GM23338 (cell line): ENCODE measurements around the gene KLHL33. TPM values are rescaled to one million over a fixed set of nuclear protein-coding genes. Genes with fewer than 3 reads are reported as not detected.

Experiments
- ATAC-seq: fragments of 200-7000 bp; cut with Tn5 transposase; 3 replicates; pipeline ENCODE4 v1.9.1; 2020
- DNase-seq: peaks from one replicate; pipeline ENCODE4 v3.0.0-alpha.2; 2015; ENCODE audit warnings: low spot score
- H2AFZ ChIP-seq: fragments of 200-600 bp; sonication (generic); 2 replicates; pipeline ENCODE4 v1.8.0; 2016; ENCODE audit warnings: antibody characterized with exemption, mild to moderate bottlenecking, moderate library complexity
- H3F3A ChIP-seq: fragments of 200-600 bp; sonication (generic); replicated peaks from 2 replicates; pipeline ENCODE4 v1.8.0; 2017; ENCODE audit warnings: antibody characterized with exemption, mixed run types, low read depth
- H3K27ac ChIP-seq: fragments of 200-600 bp; sonication (generic); 2 replicates; pipeline ENCODE4 v1.6.1; 2016; ENCODE audit warnings: low read depth
- H3K27me3 ChIP-seq: fragments of 200-600 bp; sonication (generic); 2 replicates; pipeline ENCODE4 v1.8.0; 2016; ENCODE audit warnings: mild to moderate bottlenecking, mixed run types, moderate library complexity; ENCODE audit not compliant: insufficient read depth
- H3K36me3 ChIP-seq: fragments of 200-600 bp; sonication (generic); 2 replicates; pipeline ENCODE4 v1.8.0; 2016; ENCODE audit warnings: mild to moderate bottlenecking; ENCODE audit not compliant: insufficient read depth
- H3K4me1 ChIP-seq: fragments of 200-600 bp; sonication (generic); 2 replicates; pipeline ENCODE4 v1.8.0; 2016; ENCODE audit warnings: mild to moderate bottlenecking, moderate library complexity; ENCODE audit not compliant: insufficient read depth
- H3K4me2 ChIP-seq: fragments of 200-600 bp; sonication (generic); 2 replicates; pipeline ENCODE4 v1.7.1; 2017; ENCODE audit warnings: mixed run types
- H3K4me3 ChIP-seq: fragments of 200-600 bp; sonication (generic); 2 replicates; pipeline ENCODE4 v1.6.1; 2016; ENCODE audit warnings: mixed run types
- H3K79me2 ChIP-seq: fragments of 200-600 bp; sonication (generic); replicated peaks from 2 replicates; pipeline ENCODE4 v1.8.0; 2017; ENCODE audit warnings: mild to moderate bottlenecking; ENCODE audit not compliant: insufficient read depth
- H3K9me2 ChIP-seq: fragments of 200-600 bp; sonication (generic); 2 replicates; pipeline ENCODE4 v1.8.0; 2017; ENCODE audit not compliant: insufficient read depth
- H4K20me1 ChIP-seq: fragments of 200-600 bp; sonication (generic); replicated peaks from 2 replicates; pipeline ENCODE4 v1.8.0; 2017; ENCODE audit warnings: mild to moderate bottlenecking; ENCODE audit not compliant: insufficient read depth
- H3K27ac Mint-ChIP-seq: 2 replicates; pipeline ENCODE4 v1.8.0; 2020; ENCODE audit warnings: inconsistent platforms, mild to moderate bottlenecking, moderate library complexity, mixed read lengths
- H3K27me3 Mint-ChIP-seq: 3 replicates; pipeline ENCODE4 v1.8.0; 2022; ENCODE audit warnings: low read depth, mild to moderate bottlenecking, moderate library complexity, mixed read lengths, inconsistent platforms; ENCODE audit not compliant: insufficient read depth, poor library complexity
- H3K36me3 Mint-ChIP-seq: 3 replicates; pipeline ENCODE4 v1.8.0; 2021; ENCODE audit warnings: low read depth, mild to moderate bottlenecking, inconsistent platforms, moderate library complexity, mixed read lengths
- H3K4me1 Mint-ChIP-seq: 3 replicates; pipeline ENCODE4 v1.8.0; 2020; ENCODE audit warnings: mild to moderate bottlenecking, inconsistent platforms, mixed read lengths
- H3K4me3 Mint-ChIP-seq: 3 replicates; pipeline ENCODE4 v1.8.0; 2021; ENCODE audit warnings: moderate library complexity, mild to moderate bottlenecking, inconsistent platforms, mixed read lengths
- H3K9me3 Mint-ChIP-seq: 3 replicates; pipeline ENCODE4 v1.8.0; 2020; ENCODE audit warnings: moderate library complexity, mild to moderate bottlenecking, inconsistent platforms, mixed read lengths
- CREB1 ChIP-seq: fragments of 250-450 bp; sonication (Bioruptor Pico); IDR thresholded peaks from 2 replicates; pipeline ENCODE4 v1.5.0; 2020; ENCODE audit warnings: low read depth, mild to moderate bottlenecking, moderate library complexity
- CTCF ChIP-seq, 2 experiments: fragments of 200-600 bp in 1 of 2; sonication (generic) in 1 of 2; conservative IDR thresholded peaks; 2 replicates each; pipeline versions ENCODE4 v1.5.1 to v1.6.1; 2016 to 2017; ENCODE audit warnings: antibody characterized with exemption in 2 of 2, low read depth in 2 of 2, mild to moderate bottlenecking in 2 of 2, moderate library complexity in 1 of 2
- EZH2 ChIP-seq: fragments of 200-600 bp; sonication (generic); IDR thresholded peaks from one replicate; pipeline ENCODE4 v1.8.0; 2017; ENCODE audit warnings: antibody characterized with exemption, mild to moderate bottlenecking, low read depth; ENCODE audit not compliant: unreplicated experiment
- EZH2phosphoT487 ChIP-seq: fragments of 200-600 bp; sonication (generic); IDR thresholded peaks from one replicate; pipeline ENCODE4 v1.8.1; 2018; ENCODE audit warnings: antibody characterized with exemption; ENCODE audit not compliant: unreplicated experiment
- JUNB ChIP-seq: IDR thresholded peaks from one replicate; pipeline ENCODE4 v1.6.1; 2016; ENCODE audit warnings: antibody characterized with exemption; ENCODE audit not compliant: unreplicated experiment
- NANOG ChIP-seq: IDR thresholded peaks from 2 replicates; pipeline ENCODE4 v1.6.1; 2016; ENCODE audit warnings: antibody characterized with exemption, borderline replicate concordance
- POLR2AphosphoS5 ChIP-seq: IDR thresholded peaks from 2 replicates; pipeline ENCODE4 v1.6.1; 2016; ENCODE audit warnings: antibody characterized with exemption, low read depth
- REST ChIP-seq: IDR thresholded peaks from one replicate; pipeline ENCODE4 v1.6.1; 2018; ENCODE audit warnings: antibody characterized with exemption; ENCODE audit not compliant: unreplicated experiment
- STAT1 ChIP-seq: IDR thresholded peaks from one replicate; pipeline ENCODE4 v1.6.1; 2016; ENCODE audit warnings: antibody characterized with exemption; ENCODE audit not compliant: unreplicated experiment
- ZNF114 ChIP-seq: fragments of 250-450 bp; sonication (Bioruptor Pico); IDR thresholded peaks from 2 replicates; pipeline ENCODE4 v1.5.0; 2020; ENCODE audit warnings: mild to moderate bottlenecking, moderate library complexity
- ZNF331 ChIP-seq: fragments of 250-450 bp; sonication (Bioruptor Pico); IDR thresholded peaks from 2 replicates; pipeline ENCODE4 v1.5.0; 2020; ENCODE audit warnings: low read depth, mild to moderate bottlenecking, moderate library complexity
- ZNF462 ChIP-seq: fragments of 250-450 bp; sonication (Bioruptor Pico); IDR thresholded peaks from 2 replicates; pipeline ENCODE4 v1.5.0; 2020; ENCODE audit warnings: mild to moderate bottlenecking, moderate library complexity
- polyA plus RNA-seq: library from polyadenylated mRNA; unstranded; fragments of >200 nt; fragmentation: Nextera tagmentation; extraction: Ambion mirVana; gene quantifications from 2 replicates; pipeline ENCODE4 v1.2.1, GENCODE V29; 2016
- total RNA-seq: library from RNA; depleted of rRNA; stranded (reverse); fragments of >200 nt; shearing (Covaris generic); gene quantifications from 2 replicates; pipeline ENCODE4 v1.2.3, GENCODE V29; 2014
- TF ChIP-seq, protein P1 (sequence below): IDR thresholded peaks from 2 replicates; pipeline ENCODE4 v1.6.1; 2016; ENCODE audit warnings: antibody characterized with exemption

Gene KLHL33
- total and polyA plus RNA-seq, 2 experiments from 2014 or later: 0.15 to 0.35 TPM

DNA sequence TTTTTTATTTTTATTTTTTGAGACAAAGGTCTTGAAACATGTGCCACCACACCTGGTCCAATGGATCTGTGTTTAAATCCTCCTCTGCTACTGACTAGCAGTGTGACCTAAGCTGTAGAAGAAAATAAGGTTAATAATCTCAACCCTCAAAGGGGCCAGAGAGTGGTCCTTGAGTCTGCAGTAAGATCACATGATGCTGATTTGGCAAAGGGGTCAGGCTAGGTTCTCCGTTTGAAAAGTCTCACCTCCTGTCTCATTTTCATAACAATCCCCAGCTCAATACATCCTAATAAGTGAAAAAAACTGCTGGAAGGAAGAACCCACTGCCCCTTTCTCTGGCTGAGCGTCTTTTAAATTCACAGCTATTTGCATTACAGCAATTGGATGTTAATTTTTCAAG lies 14.7 kb downstream of the KLHL33 start:
- Histone ChIP-seq H3K4me3 (peak overlapping the region; percentile 21; the same call in 1 of the 2 replicates), H3K27me3 (no peaks in the 10 kb centered on the region), H3K4me2 (peak overlapping the region; percentile 55), H3K79me2 (no peaks in the 10 kb centered on the region), H3K36me3 (no peaks in the 10 kb centered on the region), H4K20me1 (no peaks in the 10 kb centered on the region), H3K4me1 (peaks cover 19% of the 10 kb centered on the region), H3K27ac (peak overlapping the region; percentile 48), H3F3A (0 out of 2 replicates have a peak, but pooled peaks cover 9% of the 10 kb centered on the region), H2AFZ (0 out of 2 replicates have a peak overlapping the region, but pooled peaks have one; percentile 11), H3K9me2 (peaks cover 6% of the 10 kb centered on the region; the same call in 1 of the 2 replicates)
- H3K4me3 Mint-ChIP-seq: peak overlapping the region; percentile 35; the same call in 1 of the 3 replicates
- no peaks in the 10 kb centered on the region for H3K36me3 Mint-ChIP-seq
- 0 out of 2 replicates have a peak overlapping the region, but pooled peaks have one; percentile 32 for H3K27ac Mint-ChIP-seq
- H3K27me3 Mint-ChIP-seq: peaks cover 6% of the 10 kb centered on the region
- DNase-seq (peak; percentile 5), ATAC-seq (peak; percentile 23; the same call in 1 of the 3 replicates)
- no peaks in the 10 kb centered on the region for H3K9me3 Mint-ChIP-seq
- TF ChIP-seq EZH2: no peak
- no peak for TF ChIP-seq STAT1
- no peak for TF ChIP-seq JUNB
- TF ChIP-seq ZNF114 (CRISPR knock-in tag): no peak
- TF ChIP-seq REST: no peak
- no peak for TF ChIP-seq ZNF331
- TF ChIP-seq, protein P1, sequence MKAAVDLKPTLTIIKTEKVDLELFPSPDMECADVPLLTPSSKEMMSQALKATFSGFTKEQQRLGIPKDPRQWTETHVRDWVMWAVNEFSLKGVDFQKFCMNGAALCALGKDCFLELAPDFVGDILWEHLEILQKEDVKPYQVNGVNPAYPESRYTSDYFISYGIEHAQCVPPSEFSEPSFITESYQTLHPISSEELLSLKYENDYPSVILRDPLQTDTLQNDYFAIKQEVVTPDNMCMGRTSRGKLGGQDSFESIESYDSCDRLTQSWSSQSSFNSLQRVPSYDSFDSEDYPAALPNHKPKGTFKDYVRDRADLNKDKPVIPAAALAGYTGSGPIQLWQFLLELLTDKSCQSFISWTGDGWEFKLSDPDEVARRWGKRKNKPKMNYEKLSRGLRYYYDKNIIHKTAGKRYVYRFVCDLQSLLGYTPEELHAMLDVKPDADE: no peak
- TF ChIP-seq NANOG: no peak
- TF ChIP-seq ZNF462 (CRISPR knock-in tag): no peak
- no peak for TF ChIP-seq CTCF (conservative IDR thresholded peaks at IDR 0.05; ENCODE audit: low read depth in 2 of 2)
- no peak for TF ChIP-seq POLR2AphosphoS5
- TF ChIP-seq CREB1: no peak
- TF ChIP-seq EZH2phosphoT487: no peak
- H3K4me1 Mint-ChIP-seq: peaks cover 16% of the 10 kb centered on the region
